KMS-11 (cell line): ENCODE measurements around the gene CORO2A.

Experiments
- H2AFZ ChIP-seq: fragments of 200-600 bp; sonication (generic); 2 replicates; pipeline ENCODE4 v1.6.1; 2016; ENCODE audit warnings: antibody characterized with exemption, mixed run types, low read depth
- H3K27ac ChIP-seq: fragments of 200-600 bp; sonication (generic); 2 replicates; pipeline ENCODE4 v1.6.1; 2016; ENCODE audit warnings: mild to moderate bottlenecking, mixed run types
- H3K27me3 ChIP-seq: fragments of 200-600 bp; sonication (generic); 2 replicates; pipeline ENCODE4 v1.6.1; 2017; ENCODE audit warnings: mild to moderate bottlenecking, low read depth, mixed run types, moderate library complexity; ENCODE audit not compliant: insufficient read depth
- H3K36me3 ChIP-seq: fragments of 200-600 bp; sonication (generic); 2 replicates; pipeline ENCODE4 v1.6.1; 2017; ENCODE audit warnings: mild to moderate bottlenecking, mixed run types; ENCODE audit not compliant: insufficient read depth
- H3K4me1 ChIP-seq: fragments of 200-600 bp; sonication (generic); 2 replicates; pipeline ENCODE4 v1.6.1; 2016; ENCODE audit warnings: mild to moderate bottlenecking, low read depth, mixed run types; ENCODE audit not compliant: poor library complexity, severe bottlenecking
- H3K4me2 ChIP-seq: fragments of 200-600 bp; sonication (generic); 2 replicates; pipeline ENCODE4 v1.7.0; 2016; ENCODE audit warnings: mild to moderate bottlenecking, mixed run types
- H3K4me3 ChIP-seq: fragments of 200-600 bp; sonication (generic); IDR thresholded peaks from 2 replicates; pipeline ENCODE4 v1.6.1; 2017; ENCODE audit warnings: low read depth, low read length, mixed read lengths; ENCODE audit not compliant: insufficient read depth
- H3K79me2 ChIP-seq: fragments of 200-600 bp; sonication (generic); 2 replicates; pipeline ENCODE4 v1.6.1; 2016; ENCODE audit warnings: low read depth, mixed run types; ENCODE audit not compliant: insufficient read depth
- H3K9ac ChIP-seq: fragments of 200-600 bp; sonication (generic); 2 replicates; pipeline ENCODE4 v1.6.1; 2016; ENCODE audit warnings: mild to moderate bottlenecking, mixed run types
- H4K20me1 ChIP-seq: fragments of 200-600 bp; sonication (generic); 2 replicates; pipeline ENCODE4 v1.6.1; 2016; ENCODE audit warnings: mild to moderate bottlenecking, mixed run types; ENCODE audit not compliant: insufficient read depth
- TF ChIP-seq, protein P1 (sequence below): fragments of 200-600 bp; sonication (generic); conservative IDR thresholded peaks from 2 replicates; pipeline ENCODE4 v1.6.1; 2017; ENCODE audit warnings: low read depth, mild to moderate bottlenecking, antibody characterized with exemption, low read length, moderate library complexity, mixed read lengths

CORO2A gene

DNA sequence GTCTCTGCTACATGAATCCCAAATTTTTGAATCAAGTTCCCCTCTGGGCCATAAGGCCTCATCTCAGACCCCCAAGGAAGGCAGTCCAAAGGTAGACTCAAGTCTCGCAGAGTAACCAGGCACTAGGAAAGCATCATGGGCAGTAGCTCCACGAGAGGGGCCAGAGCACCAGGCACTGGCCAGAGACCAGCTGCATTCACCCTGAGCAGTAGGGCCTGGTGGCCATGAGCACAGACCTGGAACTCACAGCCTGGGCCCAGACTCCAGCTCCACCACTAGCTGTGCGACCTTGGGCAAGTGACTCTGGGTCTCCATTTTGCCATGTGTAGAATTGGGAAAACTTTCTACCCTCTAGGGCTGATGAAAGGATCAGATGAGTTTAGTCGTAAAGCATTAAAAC is 107.4 kb downstream of the CORO2A start:
- Histone ChIP-seq H3K27ac (no peak overlapping the region), H3K4me2 (no peak overlapping the region), H2AFZ (no peak overlapping the region), H4K20me1 (no peaks in the 10 kb centered on the region), H3K4me1 (peaks cover 23% of the 10 kb centered on the region), H3K79me2 (no peaks in the 10 kb centered on the region), H3K4me3 (no peak overlapping the region), H3K27me3 (no peaks in the 10 kb centered on the region), H3K9ac (no peak overlapping the region), H3K36me3 (no peaks in the 10 kb centered on the region; the same call in 1 of the 2 replicates)
- TF ChIP-seq, protein P1, sequence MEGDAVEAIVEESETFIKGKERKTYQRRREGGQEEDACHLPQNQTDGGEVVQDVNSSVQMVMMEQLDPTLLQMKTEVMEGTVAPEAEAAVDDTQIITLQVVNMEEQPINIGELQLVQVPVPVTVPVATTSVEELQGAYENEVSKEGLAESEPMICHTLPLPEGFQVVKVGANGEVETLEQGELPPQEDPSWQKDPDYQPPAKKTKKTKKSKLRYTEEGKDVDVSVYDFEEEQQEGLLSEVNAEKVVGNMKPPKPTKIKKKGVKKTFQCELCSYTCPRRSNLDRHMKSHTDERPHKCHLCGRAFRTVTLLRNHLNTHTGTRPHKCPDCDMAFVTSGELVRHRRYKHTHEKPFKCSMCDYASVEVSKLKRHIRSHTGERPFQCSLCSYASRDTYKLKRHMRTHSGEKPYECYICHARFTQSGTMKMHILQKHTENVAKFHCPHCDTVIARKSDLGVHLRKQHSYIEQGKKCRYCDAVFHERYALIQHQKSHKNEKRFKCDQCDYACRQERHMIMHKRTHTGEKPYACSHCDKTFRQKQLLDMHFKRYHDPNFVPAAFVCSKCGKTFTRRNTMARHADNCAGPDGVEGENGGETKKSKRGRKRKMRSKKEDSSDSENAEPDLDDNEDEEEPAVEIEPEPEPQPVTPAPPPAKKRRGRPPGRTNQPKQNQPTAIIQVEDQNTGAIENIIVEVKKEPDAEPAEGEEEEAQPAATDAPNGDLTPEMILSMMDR = no peak

DNA sequence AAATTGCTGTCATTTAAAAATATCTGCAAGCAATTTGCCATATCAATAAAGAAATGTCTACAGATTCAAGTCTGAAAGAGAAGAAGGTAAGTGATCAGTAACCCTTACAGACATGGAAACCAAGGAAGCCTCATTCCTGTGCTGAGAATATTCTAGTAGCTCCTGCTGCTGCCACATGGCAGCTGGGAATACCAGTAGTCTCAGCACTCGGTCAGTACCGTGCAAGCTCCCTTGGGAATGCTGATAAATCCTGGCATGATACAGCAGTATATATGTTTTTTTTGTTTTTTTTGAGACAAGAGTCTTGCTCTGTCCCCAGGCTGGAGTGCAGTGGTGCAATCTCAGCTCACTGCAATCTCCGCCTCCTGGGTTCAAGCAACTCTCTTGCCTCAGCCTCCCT is 108.0 kb downstream of the CORO2A start:
- Histone ChIP-seq H3K4me1 (peaks cover 23% of the 10 kb centered on the region), H3K9ac (no peak overlapping the region), H3K4me3 (no peak overlapping the region), H4K20me1 (no peaks in the 10 kb centered on the region), H3K36me3 (no peaks in the 10 kb centered on the region; the same call in 1 of the 2 replicates), H3K79me2 (no peaks in the 10 kb centered on the region), H3K4me2 (no peak overlapping the region), H3K27me3 (no peaks in the 10 kb centered on the region), H3K27ac (no peak overlapping the region), H2AFZ (no peak overlapping the region)
- TF ChIP-seq, protein P1 = no peak

DNA sequence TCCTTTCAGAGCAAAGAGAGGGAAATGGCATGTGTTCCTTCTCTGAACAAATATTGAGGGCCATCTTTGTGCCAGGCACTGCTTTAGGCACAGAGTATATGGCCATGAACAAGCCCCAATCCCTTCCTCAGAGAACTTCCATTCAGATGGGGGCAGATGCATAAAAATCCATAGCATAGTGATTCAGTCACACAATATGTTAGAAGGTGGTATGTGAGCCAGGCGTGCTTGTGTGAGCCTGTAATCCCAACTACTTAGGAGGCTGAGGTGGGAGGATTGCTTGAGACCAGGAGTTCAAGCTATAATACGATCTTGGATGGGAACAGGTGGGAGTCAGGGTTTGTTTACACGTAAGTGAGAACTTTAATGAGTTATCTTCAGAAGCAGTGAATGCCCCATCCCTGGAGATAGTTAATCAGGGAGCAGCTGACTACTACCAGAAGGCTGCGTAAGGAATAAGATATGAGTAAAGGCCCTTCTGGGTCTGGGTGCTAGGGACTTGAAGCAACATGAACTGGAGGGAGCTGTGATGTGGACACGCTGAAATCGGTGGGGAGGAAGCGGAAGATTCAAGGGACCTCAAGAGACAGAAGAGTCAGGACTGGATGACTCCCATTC is 108.8 kb downstream of the CORO2A start:
- peaks cover 23% of the 10 kb centered on the region for H3K4me1 ChIP-seq
- no peak overlapping the region for H3K4me2 ChIP-seq
- TF ChIP-seq, protein P1 = no peak
- H3K9ac ChIP-seq = no peak overlapping the region
- H2AFZ ChIP-seq = no peak overlapping the region
- H3K4me3 ChIP-seq = no peak overlapping the region
- no peaks in the 10 kb centered on the region; the same call in 1 of the 2 replicates for H3K36me3 ChIP-seq
- no peaks in the 10 kb centered on the region for H3K79me2 ChIP-seq
- no peak overlapping the region; the same call in 1 of the 2 replicates for H3K27ac ChIP-seq
- H4K20me1 ChIP-seq = no peaks in the 10 kb centered on the region
- H3K27me3 ChIP-seq = no peaks in the 10 kb centered on the region

DNA sequence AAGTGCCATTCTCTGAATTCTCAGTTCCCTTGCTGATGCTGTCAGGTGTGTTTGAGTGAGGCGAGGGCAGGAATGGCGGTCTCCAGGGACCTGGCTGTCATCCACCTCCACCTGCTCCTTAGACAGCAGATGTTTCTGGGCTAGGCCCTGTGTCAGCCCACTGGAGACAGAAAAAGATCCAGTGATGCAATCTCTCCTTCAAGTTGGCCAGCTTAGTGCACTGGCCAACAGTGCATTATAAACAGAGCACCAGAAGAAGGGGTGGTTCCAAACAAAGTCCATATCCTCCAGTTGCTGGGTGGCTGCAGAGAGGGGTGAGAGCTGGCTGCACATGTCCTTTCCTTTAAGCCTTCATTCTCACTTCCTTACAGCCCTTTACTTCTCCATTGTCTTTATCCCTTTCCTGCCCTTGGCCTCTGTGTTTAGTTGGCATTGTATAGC is 109.4 kb downstream of the CORO2A start:
- no peak overlapping the region for H3K4me3 ChIP-seq
- H4K20me1 ChIP-seq = no peaks in the 10 kb centered on the region
- H2AFZ ChIP-seq = no peak overlapping the region
- no peak overlapping the region; the same call in 1 of the 2 replicates for H3K27ac ChIP-seq
- no peaks in the 10 kb centered on the region; the same call in 1 of the 2 replicates for H3K36me3 ChIP-seq
- no peak overlapping the region for H3K4me2 ChIP-seq
- TF ChIP-seq, protein P1 = no peak
- no peaks in the 10 kb centered on the region for H3K79me2 ChIP-seq
- H3K4me1 ChIP-seq = peaks cover 23% of the 10 kb centered on the region
- H3K27me3 ChIP-seq = no peaks in the 10 kb centered on the region
- H3K9ac ChIP-seq = no peak overlapping the region
